MM.1S (cell line): ENCODE data around the gene SLFN12L.

Experiments used
- DNase-seq: peaks from one replicate; pipeline ENCODE4 v3.0.0-alpha.2; 2015
- H2AFZ ChIP-seq: fragments of 300-600 bp; sonication (generic); 2 replicates; pipeline ENCODE4 v1.6.0; 2016; ENCODE audit warnings: antibody characterized with exemption, low read length
- H3F3A ChIP-seq: fragments of 300-600 bp; sonication (generic); 2 replicates; pipeline ENCODE4 v1.6.1; 2016; ENCODE audit warnings: mild to moderate bottlenecking, antibody characterized with exemption, low read length, moderate library complexity, mixed read lengths; ENCODE audit not compliant: insufficient read depth
- H3K27ac ChIP-seq: fragments of 300-600 bp; sonication (generic); 2 replicates; pipeline ENCODE4 v1.5.1; 2016; ENCODE audit warnings: mild to moderate bottlenecking, low read length
- H3K27me3 ChIP-seq: fragments of 300-600 bp; sonication (generic); replicated peaks from 2 replicates; pipeline ENCODE4 v1.6.0; 2016; ENCODE audit warnings: low read length; ENCODE audit not compliant: insufficient read depth
- H3K36me3 ChIP-seq: fragments of 300-600 bp; sonication (generic); replicated peaks from 2 replicates; pipeline ENCODE4 v1.6.1; 2016; ENCODE audit warnings: mild to moderate bottlenecking, low read length, mixed read lengths; ENCODE audit not compliant: insufficient read depth
- H3K4me1 ChIP-seq: fragments of 300-600 bp; sonication (generic); 2 replicates; pipeline ENCODE4 v1.6.1; 2016; ENCODE audit warnings: low read length, mixed read lengths
- H3K4me2 ChIP-seq: fragments of 300-600 bp; sonication (generic); 2 replicates; pipeline ENCODE4 v1.6.0; 2016; ENCODE audit warnings: low read depth, low read length
- H3K4me3 ChIP-seq: fragments of 300-600 bp; sonication (generic); 2 replicates; pipeline ENCODE4 v1.5.1; 2016; ENCODE audit warnings: low read length, mixed read lengths
- H3K79me2 ChIP-seq: fragments of 300-600 bp; sonication (generic); 2 replicates; pipeline ENCODE4 v1.6.1; 2016; ENCODE audit warnings: mixed run types, low read length, mixed read lengths
- H3K9ac ChIP-seq: fragments of 300-600 bp; sonication (generic); 2 replicates; pipeline ENCODE4 v1.6.1; 2016; ENCODE audit warnings: low read length, mixed read lengths
- H3K9me2 ChIP-seq: fragments of 300-600 bp; sonication (generic); replicated peaks from 2 replicates; pipeline ENCODE4 v1.6.1; 2016; ENCODE audit warnings: mild to moderate bottlenecking, low read length, mixed read lengths; ENCODE audit not compliant: insufficient read depth
- H3K9me3 ChIP-seq: fragments of 300-600 bp; sonication (generic); replicated peaks from 2 replicates; pipeline ENCODE4 v1.6.1; 2016; ENCODE audit warnings: mild to moderate bottlenecking, low read length, mixed read lengths; ENCODE audit not compliant: insufficient read depth
- H4K20me1 ChIP-seq: fragments of 300-600 bp; sonication (generic); 2 replicates; pipeline ENCODE4 v1.6.1; 2016; ENCODE audit warnings: mild to moderate bottlenecking, low read length, moderate library complexity, mixed read lengths; ENCODE audit not compliant: insufficient read depth
- EZH2 ChIP-seq: fragments of 300-600 bp; sonication (generic); optimal IDR thresholded peaks from 2 replicates; pipeline ENCODE3; 2017; ENCODE audit warnings: low read depth, mild to moderate bottlenecking, antibody characterized with exemption, low read length, mixed read lengths
- EZH2phosphoT487 ChIP-seq: fragments of 300-600 bp; sonication (generic); IDR thresholded peaks from 2 replicates; pipeline ENCODE4 v1.6.1; 2018; ENCODE audit warnings: antibody characterized with exemption, low read length
- TF ChIP-seq, protein P1 (sequence below): fragments of 300-600 bp; sonication (generic); IDR thresholded peaks from 2 replicates; pipeline ENCODE4 v1.5.1; 2016; ENCODE audit warnings: antibody characterized with exemption, low read length, mixed read lengths

Gene SLFN12L

DNA sequence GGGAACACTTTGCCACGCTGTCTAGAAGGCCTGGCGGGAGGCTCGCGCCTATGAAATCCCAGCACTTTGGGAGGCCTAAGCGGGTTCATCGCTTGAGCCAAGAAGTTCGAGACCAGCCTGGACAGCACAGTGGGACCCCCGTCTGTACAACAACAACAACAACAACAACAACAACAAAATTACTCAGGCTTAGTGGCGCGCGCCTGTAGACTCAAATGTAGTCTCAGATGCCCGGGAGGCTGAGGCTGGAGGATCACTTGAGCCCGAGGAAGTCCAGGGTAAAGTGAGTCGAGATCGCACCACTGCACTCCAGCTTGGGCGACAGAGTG is 88.6 kb downstream of the SLFN12L start:
- Histone ChIP-seq H4K20me1 (no peaks in the 10 kb centered on the region), H3K4me3 (peak overlapping the region; percentile 93), H3K9ac (peak overlapping the region; percentile 97; the same call in 1 of the 2 replicates), H3K36me3 (no peaks in the 10 kb centered on the region), H3K27ac (peak overlapping the region; percentile 96; the same call in 1 of the 2 replicates), H3K4me1 (0 out of 2 replicates have a peak, but pooled peaks cover 3% of the 10 kb centered on the region), H3K79me2 (peaks cover 28% of the 10 kb centered on the region), H3K9me2 (no peaks in the 10 kb centered on the region), H3K27me3 (no peaks in the 10 kb centered on the region), H3F3A (peaks cover 9% of the 10 kb centered on the region), H3K9me3 (no peaks in the 10 kb centered on the region), H2AFZ (peak overlapping the region; percentile 96), H3K4me2 (peak overlapping the region; percentile 93; the same call in 1 of the 2 replicates)
- TF ChIP-seq, protein P1, sequence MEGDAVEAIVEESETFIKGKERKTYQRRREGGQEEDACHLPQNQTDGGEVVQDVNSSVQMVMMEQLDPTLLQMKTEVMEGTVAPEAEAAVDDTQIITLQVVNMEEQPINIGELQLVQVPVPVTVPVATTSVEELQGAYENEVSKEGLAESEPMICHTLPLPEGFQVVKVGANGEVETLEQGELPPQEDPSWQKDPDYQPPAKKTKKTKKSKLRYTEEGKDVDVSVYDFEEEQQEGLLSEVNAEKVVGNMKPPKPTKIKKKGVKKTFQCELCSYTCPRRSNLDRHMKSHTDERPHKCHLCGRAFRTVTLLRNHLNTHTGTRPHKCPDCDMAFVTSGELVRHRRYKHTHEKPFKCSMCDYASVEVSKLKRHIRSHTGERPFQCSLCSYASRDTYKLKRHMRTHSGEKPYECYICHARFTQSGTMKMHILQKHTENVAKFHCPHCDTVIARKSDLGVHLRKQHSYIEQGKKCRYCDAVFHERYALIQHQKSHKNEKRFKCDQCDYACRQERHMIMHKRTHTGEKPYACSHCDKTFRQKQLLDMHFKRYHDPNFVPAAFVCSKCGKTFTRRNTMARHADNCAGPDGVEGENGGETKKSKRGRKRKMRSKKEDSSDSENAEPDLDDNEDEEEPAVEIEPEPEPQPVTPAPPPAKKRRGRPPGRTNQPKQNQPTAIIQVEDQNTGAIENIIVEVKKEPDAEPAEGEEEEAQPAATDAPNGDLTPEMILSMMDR = no peak
- no peak for TF ChIP-seq EZH2
- TF ChIP-seq EZH2phosphoT487 = no peak
- DNase-seq = no peak

DNA sequence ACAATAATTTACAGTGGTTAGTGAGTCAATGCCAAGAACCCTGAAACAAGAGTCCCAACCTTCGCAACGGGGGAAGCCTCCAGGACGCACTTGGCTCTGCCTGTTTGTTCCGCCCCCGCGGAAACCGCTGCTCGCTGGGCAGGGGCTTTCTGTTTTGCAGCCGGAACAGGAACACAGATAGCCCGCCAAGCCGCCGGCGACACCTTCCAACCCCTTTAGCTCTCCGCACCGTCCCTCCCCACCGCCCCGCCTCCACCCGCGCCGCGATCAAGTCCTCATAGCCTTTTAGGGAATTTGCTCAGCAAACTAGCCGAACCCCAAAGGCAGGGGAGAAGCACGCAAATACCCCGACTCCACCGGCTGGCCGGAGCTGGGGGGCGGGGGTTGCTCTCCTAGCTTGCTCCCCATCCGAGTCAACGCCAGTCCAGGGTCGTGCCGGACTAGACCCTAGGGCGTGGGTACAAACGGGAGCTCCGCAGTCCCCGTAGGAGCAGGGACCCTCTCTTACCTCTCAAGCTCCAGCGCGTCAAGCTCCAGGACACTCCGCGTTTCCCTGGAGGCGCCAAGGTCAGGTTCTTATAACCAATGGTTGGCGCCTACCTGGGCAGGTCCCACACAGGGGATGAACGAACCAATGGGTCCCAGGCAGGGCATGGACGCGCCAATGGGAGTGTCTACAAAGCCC is 89.1 kb downstream of the SLFN12L start, which contains the start of gene SLFN13:
Gene SLFN13, minus strand, starts transcription at position 553 of the 685 bp plus-strand sequence. CDS start 3,086 bp downstream, outside the sequence.
- peaks cover 28% of the 10 kb centered on the region for H3K79me2 ChIP-seq
- no peaks in the 10 kb centered on the region for H3K36me3 ChIP-seq
- H3K9me3 ChIP-seq = no peaks in the 10 kb centered on the region
- 0 out of 2 replicates have a peak, but pooled peaks cover 3% of the 10 kb centered on the region for H3K4me1 ChIP-seq
- H4K20me1 ChIP-seq = no peaks in the 10 kb centered on the region
- H3K9ac ChIP-seq = peak within 1 kb of the TSS; percentile 97
- H3K27me3 ChIP-seq = no peaks in the 10 kb centered on the region
- TF ChIP-seq EZH2phosphoT487 = no peak
- TF ChIP-seq, protein P1 = no peak
- TF ChIP-seq EZH2 = no peak
- H3K4me2 ChIP-seq = peak within 1 kb of the TSS; percentile 93
- H3K27ac ChIP-seq = peak within 1 kb of the TSS; percentile 96
- H2AFZ ChIP-seq = peak within 1 kb of the TSS; percentile 96
- DNase-seq = peak; percentile 93
- peak within 1 kb of the TSS; percentile 93 for H3K4me3 ChIP-seq
- no peaks in the 10 kb centered on the region for H3K9me2 ChIP-seq
- peaks cover 9% of the 10 kb centered on the region for H3F3A ChIP-seq

DNA sequence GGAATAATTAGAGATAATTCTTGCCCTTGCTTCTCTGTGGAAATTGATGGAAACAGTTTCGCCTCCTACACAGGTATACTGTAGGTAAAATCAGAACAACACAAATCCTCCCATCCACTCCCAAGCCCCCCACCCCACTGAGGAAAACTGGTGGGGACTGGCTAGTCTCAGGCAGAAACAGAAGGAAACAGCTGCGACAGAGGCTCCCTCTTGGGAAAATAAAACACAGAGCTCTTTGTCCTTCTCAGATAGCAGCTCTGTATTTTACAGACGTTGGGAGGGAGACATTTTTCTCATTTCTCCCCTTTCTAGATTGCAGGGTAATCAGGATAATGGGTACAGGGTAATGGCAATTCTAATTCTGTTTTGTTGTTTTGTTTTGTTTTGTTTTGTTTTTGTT is 90.0 kb downstream of the SLFN12L start:
- H3K4me2 ChIP-seq = peak overlapping the region; percentile 90
- peak overlapping the region; percentile 93 for H3K4me3 ChIP-seq
- H3K9me2 ChIP-seq = no peaks in the 10 kb centered on the region
- no peaks in the 10 kb centered on the region for H3K9me3 ChIP-seq
- no peaks in the 10 kb centered on the region for H3K36me3 ChIP-seq
- TF ChIP-seq, protein P1 = no peak
- TF ChIP-seq EZH2 (no peak), EZH2phosphoT487 (no peak)
- 0 out of 2 replicates have a peak, but pooled peaks cover 3% of the 10 kb centered on the region for H3K4me1 ChIP-seq
- H3K9ac ChIP-seq = peak overlapping the region; percentile 97
- H3F3A ChIP-seq = peaks cover 9% of the 10 kb centered on the region
- H2AFZ ChIP-seq = 0 out of 2 replicates have a peak overlapping the region, but pooled peaks have one; percentile 25
- peaks cover 32% of the 10 kb centered on the region for H3K79me2 ChIP-seq
- H4K20me1 ChIP-seq = no peaks in the 10 kb centered on the region
- no peak for DNase-seq
- no peaks in the 10 kb centered on the region for H3K27me3 ChIP-seq
- H3K27ac ChIP-seq = peak overlapping the region; percentile 13; the same call in 1 of the 2 replicates
